Measurements from ENCODE around the gene DNASE1L1.

GRCh38 chrX:154352466-154352865 lies 56.6 kb downstream of the DNASE1L1 start:
- no peak for TF ChIP-seq CTCF (IDR thresholded peaks at IDR 0.05; ENCODE audit: low read length)
- TF ChIP-seq EZH2 (optimal IDR thresholded peaks at IDR 0.05; ENCODE audit: low read depth, low read length): no peak
- TF ChIP-seq EZH2phosphoT487 (IDR thresholded peaks at IDR 0.05; ENCODE audit: low read length): no peak

Data from MM.1S (cell line).